ENCODE data around the gene PCDHB13.

GRCh38 chr5:141245250-141245717 lies 31.6 kb downstream of the PCDHB13 start, which contains the start of gene PCDHB15:
- no peak for TF ChIP-seq GATA2 (IDR thresholded peaks at IDR 0.05; ENCODE audit: low read depth, low read length)
- no peak for TF ChIP-seq GATA3 (IDR thresholded peaks at IDR 0.05; ENCODE audit: low read depth, low read length)

Data from SH-SY5Y (cell line).